Measurements from ENCODE around the gene TNFRSF13B.
A peak's percentile ranks its signal among the peaks of the same experiment; 100 is the strongest.
"Not testable (repeated sequence)": the region's sequence is repeated elsewhere in the genome, so short reads cannot be mapped to it uniquely, and the experiment has no call there.

The TNFRSF13B gene

DNA sequence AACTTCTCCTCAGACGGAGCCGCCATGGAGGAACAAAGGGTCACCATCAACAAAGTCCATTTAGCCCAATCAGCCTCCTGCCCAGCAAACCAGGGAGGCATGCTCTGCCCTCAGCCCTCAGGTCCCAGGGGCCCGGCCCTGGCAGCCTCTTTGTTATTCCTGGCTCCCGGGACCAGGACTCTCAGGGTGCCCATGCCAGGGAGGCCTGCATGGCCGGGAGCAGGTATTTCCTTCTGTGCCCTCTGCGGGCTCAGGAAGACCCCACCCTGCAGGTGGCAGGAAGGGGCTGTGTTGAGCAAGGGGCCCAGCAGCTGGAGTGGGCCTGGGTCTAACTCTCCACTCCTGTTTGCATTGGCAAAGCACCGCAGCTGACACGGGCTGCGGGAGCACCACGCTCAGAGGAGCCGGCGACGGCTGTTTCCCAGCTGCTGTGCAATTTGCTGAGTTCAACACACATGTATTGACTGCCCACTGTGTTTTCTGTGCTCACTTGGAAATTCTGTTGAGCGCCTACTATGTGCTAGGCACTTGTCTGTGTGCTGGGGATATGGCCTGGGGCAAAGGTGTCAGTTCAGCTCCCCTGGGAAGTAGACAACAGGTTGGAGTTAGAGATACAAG is 33.2 kb upstream of the TNFRSF13B start:
- ATAC-seq, DNase-seq: not testable (repeated sequence)

DNA sequence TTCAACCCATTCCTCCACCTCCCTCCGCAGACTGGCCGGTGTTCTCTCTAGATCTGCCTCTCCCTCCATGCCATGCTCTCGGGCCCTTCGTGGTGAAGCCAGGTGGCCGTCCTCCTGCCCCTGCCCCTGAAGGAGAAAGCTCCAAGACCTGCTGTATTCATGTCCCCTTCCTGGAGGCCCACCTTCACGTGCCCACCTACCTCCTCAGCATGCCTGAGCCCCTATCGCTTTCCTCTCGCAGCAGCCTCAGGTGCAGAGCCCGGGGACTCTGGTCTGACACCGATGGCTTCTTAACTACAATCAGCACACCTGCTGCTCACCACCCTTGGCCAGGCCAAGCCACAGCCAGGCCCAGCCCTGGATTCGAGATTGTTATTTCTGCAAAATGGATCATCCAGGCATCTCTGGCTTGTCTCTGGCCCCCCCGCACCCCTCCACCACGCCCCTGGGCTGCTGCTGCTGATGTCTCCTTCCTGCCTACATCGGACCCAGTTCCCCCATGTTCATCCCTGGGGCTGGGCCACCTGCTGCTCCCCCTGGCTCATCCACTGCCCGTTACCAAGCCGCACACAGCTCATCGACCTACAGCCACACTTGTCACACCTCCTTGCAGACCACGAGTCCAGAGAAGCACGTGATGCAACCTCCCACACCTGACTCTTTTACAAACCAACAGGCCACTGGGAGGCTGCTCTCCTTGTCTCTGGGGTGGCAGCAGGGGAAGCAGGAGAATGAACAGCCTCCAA is 32.5 kb upstream of the TNFRSF13B start:
- ATAC-seq, result no peak

DNA sequence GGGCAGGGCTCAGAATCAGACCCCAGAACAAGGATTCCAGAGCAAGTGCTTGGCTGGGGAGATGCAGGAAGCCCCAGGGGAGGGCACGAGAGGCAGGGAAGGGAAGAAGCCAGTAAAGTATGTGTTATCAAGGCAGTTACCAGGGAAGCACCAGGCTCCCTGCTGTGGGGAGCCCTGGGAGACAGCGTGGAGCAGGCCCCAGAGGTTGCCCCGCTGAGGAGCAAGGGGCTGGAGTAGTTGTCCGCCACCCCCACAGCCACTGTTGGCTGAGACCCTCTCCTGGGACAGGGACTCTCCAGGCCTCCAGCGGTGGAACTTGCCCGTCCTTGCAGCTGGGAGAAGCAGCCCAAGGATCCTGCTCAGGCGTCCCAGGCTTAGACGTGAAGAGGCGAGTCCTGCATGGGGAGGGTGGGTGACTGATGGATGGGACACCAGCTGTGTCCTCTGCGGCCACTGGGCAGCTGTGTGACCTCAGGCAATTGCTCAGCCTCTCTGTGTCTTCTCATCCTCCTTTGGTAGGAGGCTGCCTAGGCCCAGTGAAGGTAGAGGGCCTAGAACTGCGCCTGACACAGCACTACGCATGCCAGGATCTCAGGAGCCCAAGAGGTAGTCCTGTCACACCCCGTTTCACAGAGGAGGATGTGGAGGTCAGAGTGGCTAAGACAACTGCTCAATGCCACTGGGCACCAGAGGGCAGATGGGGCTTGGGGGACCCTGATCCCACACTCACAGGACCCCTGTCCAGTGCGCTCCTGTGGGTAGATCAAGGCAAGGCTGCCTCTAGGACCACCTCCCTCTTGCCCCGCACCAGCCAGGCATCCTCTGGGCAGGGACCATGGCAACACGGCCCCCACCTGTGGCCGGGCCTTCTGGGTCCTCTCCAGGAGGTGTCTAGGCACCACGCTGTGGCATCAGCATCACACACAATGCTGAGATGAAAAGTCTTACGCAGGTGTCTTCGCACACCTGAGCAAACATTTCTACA is 31.1 kb upstream of the TNFRSF13B start:
- not testable (repeated sequence) for ATAC-seq, DNase-seq

More for the DNA sequence above, 32.5 kb upstream of the TNFRSF13B start:
- DNase-seq, result no peak

DNA sequence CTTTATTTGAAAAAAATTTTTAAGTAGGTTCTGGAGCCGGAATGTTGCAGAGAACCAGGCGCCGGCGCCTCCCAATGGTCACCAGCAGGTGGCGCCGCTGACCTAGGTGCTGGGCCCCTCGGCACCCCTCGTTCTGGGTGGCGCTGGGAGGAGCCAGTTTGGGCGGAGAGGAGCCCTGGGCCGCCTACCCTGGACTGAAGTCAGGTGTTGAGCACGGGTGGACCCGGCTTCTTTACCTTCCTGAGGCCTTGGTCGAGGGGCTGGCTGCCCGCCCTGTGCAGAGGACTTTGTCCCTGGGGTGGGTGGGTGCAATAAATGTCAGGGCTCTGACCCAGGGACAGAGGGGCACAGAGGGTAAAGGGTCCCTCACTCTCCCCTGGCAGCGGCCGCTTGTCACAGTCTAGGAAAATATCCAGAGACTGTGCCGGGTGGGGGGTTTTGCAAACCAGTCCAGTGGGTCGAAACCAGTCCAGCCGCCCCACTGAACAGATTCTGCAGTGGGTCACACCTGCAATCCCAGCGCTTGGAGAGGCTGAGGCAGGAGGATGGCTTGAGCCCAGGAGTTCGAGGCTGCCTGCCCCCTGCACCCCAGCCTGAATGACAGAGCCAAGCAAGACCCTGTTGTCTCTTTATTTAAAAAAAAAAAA is 30.1 kb upstream of the TNFRSF13B start:
- peak; percentile 87 for DNase-seq
- peak; percentile 94 for ATAC-seq

DNA sequence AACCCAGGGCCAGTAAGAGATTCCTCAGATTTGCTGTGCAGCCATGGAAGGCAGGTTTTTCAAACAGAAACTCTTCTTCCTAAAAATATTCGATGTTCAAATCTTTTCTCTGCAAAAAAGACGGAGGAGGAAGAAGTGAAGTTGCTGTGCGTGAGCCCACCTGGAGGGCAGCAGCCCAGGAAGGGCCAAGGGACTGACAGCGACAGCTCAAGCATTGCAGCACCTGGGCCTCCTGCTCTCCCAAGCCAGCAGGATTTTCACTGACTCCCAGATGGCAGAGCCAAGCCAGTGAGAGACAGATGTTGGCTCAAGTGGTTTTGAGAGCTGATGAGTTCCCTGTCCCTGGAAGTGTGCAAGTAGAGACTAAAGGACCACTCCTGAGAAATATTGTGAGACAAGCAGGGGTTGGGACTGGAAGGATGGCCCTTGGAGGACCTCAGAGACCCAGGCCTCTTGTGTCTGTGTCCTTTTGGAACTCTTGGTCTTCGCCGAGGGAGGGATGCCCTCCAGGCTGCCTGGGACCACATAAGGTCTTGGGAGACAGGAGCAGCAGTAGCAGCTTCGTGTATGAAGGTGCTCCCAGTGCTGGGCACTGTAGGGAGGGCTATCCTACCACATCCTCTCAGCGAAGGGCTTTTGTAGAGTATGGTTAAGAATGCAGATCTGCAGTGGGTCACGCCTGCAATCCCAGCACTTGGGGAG is 29.3 kb upstream of the TNFRSF13B start:
- ATAC-seq (no peak), DNase-seq (no peak)

DNA sequence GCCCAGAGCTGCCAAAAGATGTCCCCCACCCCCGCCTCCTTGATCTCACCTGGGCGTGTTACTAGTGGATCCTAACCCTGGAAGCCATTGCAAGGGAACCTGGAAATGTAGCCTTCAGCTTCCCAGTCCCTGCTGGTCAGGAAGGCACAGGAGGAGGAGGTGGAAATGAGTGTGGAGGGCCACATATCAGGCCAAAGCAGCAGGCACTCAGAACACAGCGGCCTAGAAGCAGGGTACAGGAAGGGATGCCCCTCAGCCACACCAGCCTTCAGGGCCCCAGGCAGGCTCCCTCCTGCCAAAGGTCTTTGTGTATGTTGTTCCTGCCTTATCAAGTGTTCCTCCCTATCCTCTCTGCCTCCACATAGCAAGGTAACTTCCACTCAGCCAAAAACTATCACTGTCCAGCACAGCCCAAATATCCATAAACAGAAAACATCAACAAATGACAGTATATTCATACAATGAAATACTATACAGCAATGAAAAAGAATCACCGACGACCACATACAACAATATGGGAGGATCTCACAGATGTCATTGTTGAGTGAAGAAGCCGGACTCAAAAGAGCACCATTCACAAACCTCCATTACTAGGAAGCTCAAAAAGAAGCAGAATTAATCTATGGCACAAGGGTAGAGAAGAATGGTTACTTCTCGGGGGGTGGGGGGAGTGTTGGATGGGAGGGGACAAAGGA is 28.2 kb upstream of the TNFRSF13B start:
- ATAC-seq, result no peak

DNA sequence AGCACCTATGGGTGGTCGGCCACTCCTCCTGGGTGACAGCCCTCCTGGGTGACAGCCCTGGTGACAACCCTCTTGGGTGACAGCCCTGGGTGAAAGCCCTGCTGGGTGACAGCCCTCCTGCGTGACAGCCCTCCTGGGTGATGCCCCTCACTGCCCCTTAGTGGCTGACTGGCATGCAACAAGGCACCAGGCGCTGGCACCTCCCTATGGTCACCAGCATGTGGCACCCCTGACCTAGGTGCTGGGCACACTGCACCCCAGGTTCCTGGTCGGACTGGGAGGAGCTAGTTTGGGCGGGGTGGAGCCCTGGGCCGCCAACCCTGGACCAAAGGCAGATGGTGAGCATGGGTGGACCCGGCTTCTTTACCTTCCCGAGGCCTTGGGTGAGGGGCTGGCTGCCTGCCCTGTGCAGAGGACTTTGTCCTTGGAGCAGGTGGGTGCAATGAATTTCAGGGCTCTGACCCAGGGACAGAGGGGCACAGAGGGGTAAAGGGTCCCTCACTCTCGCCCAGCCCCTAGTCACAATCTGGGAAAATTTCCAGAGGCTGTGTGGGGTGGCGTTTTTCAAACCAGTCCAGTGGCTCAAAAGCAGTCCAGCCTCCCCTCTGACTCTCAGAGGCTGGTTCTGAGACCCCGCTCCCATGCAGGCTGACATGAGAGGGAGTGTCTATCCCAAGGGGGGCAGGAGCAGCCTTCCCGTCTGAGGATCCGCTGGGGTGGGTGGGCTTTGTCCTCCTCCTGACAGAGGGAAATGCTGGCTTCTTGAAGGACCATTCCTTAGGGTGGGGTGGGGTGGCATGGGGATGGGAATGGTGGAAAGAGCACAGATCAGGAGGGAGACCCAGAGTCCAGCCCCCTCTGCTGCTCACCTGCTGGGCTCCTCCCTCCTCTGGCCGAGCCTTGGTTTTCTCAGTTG is 25.9 kb upstream of the TNFRSF13B start:
- no peak for ATAC-seq

More for the DNA sequence above, 28.2 kb upstream of the TNFRSF13B start:
- DNase-seq, result no peak

DNA sequence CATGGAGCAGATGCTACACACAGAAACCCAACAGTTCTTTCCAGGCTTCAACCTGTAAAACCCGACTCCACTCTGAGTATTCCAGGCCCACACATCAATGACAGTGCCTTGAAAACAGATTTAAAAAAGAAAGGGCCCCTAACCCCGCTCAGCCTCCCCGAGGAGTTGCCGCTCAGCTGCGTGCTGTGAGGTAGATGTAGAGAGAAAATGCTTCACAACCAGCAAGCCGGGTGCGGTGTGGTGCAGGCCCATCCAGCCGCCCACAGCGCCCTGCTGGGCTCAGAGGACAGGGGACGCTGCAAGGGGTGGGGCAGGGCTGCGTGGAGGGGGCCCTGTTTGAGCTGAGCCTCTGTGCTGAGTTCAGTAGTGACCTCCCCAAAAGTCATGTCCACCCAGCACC is 24.8 kb upstream of the TNFRSF13B start:
- not testable (repeated sequence) for ATAC-seq, DNase-seq

More for the DNA sequence above, 25.9 kb upstream of the TNFRSF13B start:
- no peak for DNase-seq

DNA sequence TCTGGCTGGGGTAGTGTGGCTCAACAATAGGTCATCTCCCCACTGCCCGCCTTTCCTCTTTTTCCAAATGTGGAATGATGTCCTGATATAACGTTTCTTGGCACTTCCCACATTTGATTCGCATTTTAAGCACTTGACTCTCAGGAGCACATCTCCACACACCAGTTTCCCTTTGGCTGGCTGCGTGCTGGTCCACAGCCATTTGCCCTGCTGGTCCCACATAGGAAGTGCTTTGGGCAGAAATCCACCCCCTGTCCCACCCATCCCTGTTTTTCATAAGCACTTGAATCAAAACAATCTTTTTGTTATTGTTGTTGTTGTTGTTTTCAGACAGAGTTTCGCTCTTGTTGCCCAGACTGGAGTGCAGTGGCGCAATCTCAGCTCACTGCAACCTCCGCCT is 24.0 kb upstream of the TNFRSF13B start:
- DNase-seq (no peak), ATAC-seq (no peak)

DNA sequence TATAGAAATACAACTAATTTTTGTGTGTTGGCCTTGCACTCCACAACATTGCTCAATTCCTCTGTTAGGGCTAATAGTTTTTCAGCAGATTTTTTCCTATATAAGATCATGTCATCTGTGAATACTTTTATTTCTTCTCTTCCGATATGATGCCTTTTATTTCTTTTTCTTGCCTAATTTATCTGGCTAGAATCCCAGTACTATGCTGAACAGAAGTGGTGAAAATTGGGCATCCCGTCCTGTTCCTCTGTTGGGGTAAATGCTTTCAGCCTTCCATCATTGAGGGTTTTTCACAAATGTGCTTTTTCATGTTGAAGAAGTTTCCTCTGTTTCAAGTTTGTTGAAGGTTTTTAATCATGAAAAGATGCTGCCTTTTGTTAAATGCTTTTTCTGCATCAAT is 22.7 kb upstream of the TNFRSF13B start:
- DNase-seq (no peak), ATAC-seq (no peak)

DNA sequence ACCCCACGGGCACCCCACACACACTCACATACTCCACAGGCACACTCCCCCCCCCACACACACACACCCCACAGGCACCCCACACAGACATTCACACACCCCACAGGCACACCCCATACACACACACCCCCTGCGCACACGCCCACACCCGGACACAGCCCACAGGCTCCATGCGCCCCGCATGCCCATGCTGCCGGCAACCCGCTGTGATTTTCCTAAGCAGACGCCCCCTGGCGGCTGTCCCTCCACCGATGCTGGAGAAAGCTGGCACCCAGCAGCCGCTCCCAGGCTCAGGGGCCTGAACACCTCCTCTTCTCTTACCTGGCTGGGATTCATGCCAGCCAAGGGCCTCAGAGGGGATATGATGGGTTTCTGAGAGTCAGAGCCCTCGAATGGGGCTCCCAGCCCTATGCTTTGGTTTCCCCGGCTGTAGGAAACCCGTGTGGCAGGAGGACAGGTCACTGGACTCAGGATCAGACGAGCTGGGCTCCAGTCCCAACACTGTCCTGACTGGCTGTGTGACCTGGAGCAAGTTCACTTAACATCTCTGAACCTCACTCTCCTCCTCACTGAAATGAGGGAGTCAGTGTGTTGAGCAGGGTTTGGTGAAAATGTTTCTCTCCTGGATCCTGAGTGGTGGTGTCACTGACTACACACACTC is 19.6 kb upstream of the TNFRSF13B start:
- DNase-seq (peak; percentile 88), ATAC-seq (peak; percentile 42)

DNA sequence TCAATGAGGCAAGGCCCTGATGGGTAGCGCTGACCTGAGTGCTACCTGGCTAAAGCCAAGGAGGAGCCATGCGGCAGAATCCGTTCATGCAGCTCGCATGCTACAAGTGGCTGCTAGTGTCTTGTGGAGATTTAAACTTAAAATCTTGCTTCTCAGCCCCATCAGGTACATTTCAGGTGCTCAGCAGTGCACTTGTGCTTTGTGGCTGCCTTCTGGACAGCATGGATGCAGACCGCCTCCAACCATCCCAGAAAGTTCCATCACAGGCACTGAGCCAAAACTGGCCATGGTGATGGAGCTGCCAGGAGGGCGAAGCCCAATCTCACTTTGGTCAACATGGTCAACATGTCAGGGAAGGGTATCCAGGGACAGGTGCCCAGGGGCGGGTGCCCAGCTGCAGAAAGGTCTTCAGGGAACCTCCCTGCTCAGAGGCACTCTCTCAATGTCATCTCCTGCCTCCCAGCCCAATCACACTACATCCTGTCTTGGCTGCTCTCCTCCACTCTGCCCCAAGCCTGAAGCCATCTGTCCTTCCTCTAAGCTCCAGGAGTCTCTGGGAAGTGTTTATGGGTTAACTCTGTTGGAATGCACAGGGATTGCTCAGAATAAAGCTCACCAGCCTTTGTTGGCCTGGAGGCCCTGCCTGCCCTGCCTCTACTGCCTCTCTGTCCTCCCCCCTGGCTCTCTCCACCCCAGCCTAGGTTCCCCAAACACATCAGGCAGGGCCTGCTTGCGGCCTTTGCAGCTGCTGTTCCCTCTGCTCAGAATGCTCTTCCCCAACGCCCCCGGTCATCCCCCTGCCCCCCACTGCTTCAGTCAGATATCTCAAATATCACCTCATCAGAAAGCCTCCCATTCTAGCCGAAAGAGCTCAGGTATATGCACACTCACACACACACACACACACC is 18.3 kb upstream of the TNFRSF13B start:
- no peak for DNase-seq

DNA sequence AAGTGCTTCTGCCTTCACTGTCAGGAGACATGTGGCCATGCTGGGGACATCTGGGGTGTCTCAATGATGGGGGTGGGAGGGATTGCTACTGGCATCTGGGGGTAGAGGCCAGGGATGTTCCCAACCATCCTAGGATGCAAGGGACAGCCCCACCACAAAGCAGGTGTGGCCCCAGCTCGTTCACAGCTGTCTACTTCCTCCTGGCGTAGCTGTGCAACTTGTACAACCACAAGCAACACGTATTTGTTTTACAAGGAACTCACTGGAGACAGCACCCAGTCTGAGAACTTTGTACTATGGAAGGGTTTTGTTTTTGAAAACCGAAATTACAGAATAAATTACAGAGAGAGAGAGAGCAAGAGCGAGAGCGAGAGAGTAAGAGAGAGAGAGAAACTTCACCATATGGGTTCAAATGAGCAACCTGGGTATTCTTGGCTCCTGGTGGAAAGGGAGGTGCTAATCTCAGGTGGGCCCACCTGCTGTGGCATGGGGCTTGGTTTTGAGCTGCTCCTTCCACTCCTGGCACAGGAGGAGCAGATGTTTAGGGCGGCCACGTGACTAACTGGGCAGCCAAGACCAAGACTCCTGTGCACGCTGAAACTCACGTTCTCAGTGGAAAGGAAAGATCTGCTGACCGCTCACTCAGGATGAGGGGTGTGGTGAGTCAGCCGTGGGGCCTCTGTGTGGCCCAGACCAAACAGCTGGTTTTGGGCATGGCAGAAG is 17.5 kb upstream of the TNFRSF13B start:
- ATAC-seq (no peak), DNase-seq (no peak)

More for the DNA sequence above, 18.3 kb upstream of the TNFRSF13B start:
- no peak for ATAC-seq

DNA sequence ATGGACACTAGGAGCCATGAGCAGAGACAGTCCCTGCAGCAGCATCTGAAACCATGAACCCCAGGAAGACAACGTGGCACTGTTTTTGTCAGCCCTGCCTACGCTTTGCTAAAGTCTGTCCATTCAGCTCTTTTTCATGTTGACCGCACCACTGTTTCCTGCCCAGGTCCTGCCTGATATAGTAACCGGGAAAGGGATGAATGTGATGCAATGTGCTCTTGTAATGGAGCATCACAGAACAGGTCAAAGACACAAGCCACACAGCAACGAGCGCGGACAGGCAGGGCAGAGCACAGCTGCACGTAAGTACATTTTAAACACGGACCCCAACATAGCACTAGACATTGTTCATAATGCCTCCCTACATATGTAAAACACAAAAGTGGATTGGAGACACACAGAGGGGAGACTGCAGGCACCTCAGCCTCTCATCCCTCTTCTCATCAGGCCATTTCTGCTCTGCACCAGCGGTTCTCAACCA is 16.9 kb upstream of the TNFRSF13B start:
- DNase-seq (no peak), ATAC-seq (no peak)

DNA sequence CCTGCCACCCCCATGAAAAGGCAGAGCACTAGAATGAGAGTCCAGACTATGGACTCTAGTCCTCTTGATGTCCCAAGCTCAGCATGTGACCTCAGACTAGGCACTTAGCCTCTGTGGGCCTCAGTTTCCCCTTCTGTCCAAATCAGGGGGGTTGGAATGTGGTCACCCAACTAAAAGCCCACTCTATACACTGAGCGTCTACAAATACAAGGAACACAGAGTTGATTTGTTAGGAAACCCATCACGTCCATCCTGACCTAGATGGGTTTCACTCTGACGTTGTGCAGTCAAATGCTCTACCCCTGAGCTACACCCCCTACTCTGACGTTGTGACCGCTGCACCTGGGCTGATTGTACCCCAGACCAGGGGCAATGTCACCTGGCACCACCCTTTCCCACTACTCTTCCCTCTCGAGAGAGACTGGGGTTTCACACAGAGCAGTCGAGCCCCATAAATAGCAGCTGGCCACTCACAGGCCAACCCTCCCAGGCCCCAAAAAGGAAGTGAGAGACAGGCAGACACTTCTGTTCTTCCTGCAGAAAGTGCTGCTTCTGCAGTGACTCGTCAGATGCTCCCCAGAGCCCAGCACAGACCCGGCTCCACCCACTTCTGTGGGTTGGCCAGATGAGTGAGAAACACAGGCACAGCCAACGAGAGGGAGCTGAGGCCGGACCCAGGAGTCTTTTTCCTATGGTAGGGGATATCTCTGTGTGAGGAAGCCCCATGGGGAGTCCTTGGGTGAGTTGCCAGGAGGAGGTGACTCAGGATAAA is 16.1 kb upstream of the TNFRSF13B start:
- peak; percentile 84 for ATAC-seq
- peak; percentile 71 for DNase-seq
